Stomach smooth muscle (tissue), 2 donors: ENCODE measurements around the gene ADAMTS20.

Experiments
- H3K27ac ChIP-seq: one replicate; pipeline ENCODE4 v1.7.0; 2013; ENCODE audit warnings: mild to moderate bottlenecking, low read length, inconsistent platforms
- H3K27me3 ChIP-seq, 2 donors: one replicate each; pipeline ENCODE4 v1.7.0; 2013; ENCODE audit warnings: low read length in 2 of 2; ENCODE audit not compliant: insufficient read depth in 2 of 2, control insufficient read depth in 1 of 2
- H3K36me3 ChIP-seq, 2 donors: one replicate each; pipeline ENCODE4 v1.7.0; 2013; ENCODE audit warnings: low read length in 2 of 2; ENCODE audit not compliant: control insufficient read depth in 2 of 2, insufficient read depth in 2 of 2
- H3K4me1 ChIP-seq: one replicate; pipeline ENCODE4 v1.7.0; 2013; ENCODE audit warnings: low read length; ENCODE audit not compliant: control insufficient read depth, insufficient read depth
- H3K4me3 ChIP-seq, 2 donors: one replicate each; pipeline ENCODE4 v1.7.0; 2013; ENCODE audit warnings: low read length in 2 of 2
- H3K9ac ChIP-seq, 2 donors: one replicate each; pipeline ENCODE4 v1.7.0; 2013; ENCODE audit warnings: low read length in 2 of 2, mild to moderate bottlenecking in 1 of 2
- H3K9me3 ChIP-seq, 2 donors: one replicate each; pipeline ENCODE4 v1.7.0; 2013; ENCODE audit warnings: low read length in 2 of 2; ENCODE audit not compliant: control insufficient read depth in 2 of 2
- donor health status: healthy.
- donor health status: Pancreatic carcinoma.

The ADAMTS20 gene

GRCh38 chr12:43551971-43552559 lies at the start of gene ADAMTS20:
TSS of gene ADAMTS20 (minus strand) at chr12:43552203. CDS start at chr12:43551921, 282 bp downstream.
- H3K27ac ChIP-seq, result no peak within 1 kb of the TSS
- H3K27me3 ChIP-seq, result peaks cover 10 to 12% of the 10 kb centered on the region in 2 donors
- no peaks in the 10 kb centered on the region for H3K4me1 ChIP-seq
- H3K9me3 ChIP-seq, result peaks cover 0 to 5% of the 10 kb centered on the region in 2 donors
- H3K9ac ChIP-seq, result no peak within 1 kb of the TSS
- H3K4me3 ChIP-seq, result peak within 1 kb of the TSS in 1 of 2 donors; percentile 8
- H3K36me3 ChIP-seq, result no peaks in the 10 kb centered on the region

- Histone ChIP-seq H3K27ac (no peak overlapping the region), H3K4me3 (no peak overlapping the region), H3K27me3 (no peaks in the 10 kb centered on the region), H3K9me3 (no peaks in the 10 kb centered on the region), H3K36me3 (no peaks in the 10 kb centered on the region), H3K9ac (no peak overlapping the region), H3K4me1 (no peaks in the 10 kb centered on the region)
Observed at GRCh38 chr12:43599708-43600107, 47.7 kb upstream of the ADAMTS20 start.

GRCh38 chr12:43599066-43599465 lies 47.1 kb upstream of the ADAMTS20 start:
- no peaks in the 10 kb centered on the region for H3K9me3 ChIP-seq

GRCh38 chr12:43590307-43590706 lies 38.3 kb upstream of the ADAMTS20 start:
- Histone ChIP-seq H3K4me3 (no peak overlapping the region), H3K9me3 (no peaks in the 10 kb centered on the region), H3K4me1 (no peaks in the 10 kb centered on the region), H3K36me3 (no peaks in the 10 kb centered on the region), H3K27ac (no peak overlapping the region), H3K27me3 (no peaks in the 10 kb centered on the region), H3K9ac (no peak overlapping the region)

More at GRCh38 chr12:43599066-43599465, 47.1 kb upstream of the ADAMTS20 start:
- Histone ChIP-seq H3K36me3 (no peaks in the 10 kb centered on the region), H3K4me1 (no peaks in the 10 kb centered on the region), H3K27ac (no peak overlapping the region), H3K9ac (no peak overlapping the region), H3K4me3 (no peak overlapping the region), H3K27me3 (no peaks in the 10 kb centered on the region)

GRCh38 chr12:43586646-43587245 lies 34.7 kb upstream of the ADAMTS20 start:
- H3K4me3 ChIP-seq, result no peak overlapping the region
- H3K36me3 ChIP-seq, result no peaks in the 10 kb centered on the region
- no peaks in the 10 kb centered on the region for H3K4me1 ChIP-seq
- no peaks in the 10 kb centered on the region for H3K9me3 ChIP-seq
- no peaks in the 10 kb centered on the region for H3K27me3 ChIP-seq
- no peak overlapping the region for H3K27ac ChIP-seq
- H3K9ac ChIP-seq, result no peak overlapping the region

DNA sequence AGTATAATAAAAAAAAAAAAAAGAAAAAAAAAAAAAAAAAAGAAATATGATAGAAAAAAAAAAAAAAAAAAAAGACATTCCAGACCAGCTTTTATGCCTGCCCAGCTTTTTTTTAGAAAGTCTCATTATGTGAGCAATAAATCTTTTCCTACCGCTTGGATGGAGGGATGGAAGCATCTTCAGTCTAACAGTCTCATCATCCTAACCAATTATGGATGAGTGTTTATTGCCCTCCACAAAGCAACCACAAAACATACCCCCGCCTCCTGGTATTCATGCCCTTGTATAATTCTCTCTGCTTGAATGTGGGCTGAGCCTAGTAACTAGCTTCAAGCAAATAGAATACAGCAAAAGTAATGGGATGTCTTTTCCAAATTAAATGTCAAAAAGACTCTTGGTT lies 33.7 kb upstream of the ADAMTS20 start:
- Histone ChIP-seq H3K9me3 (no peaks in the 10 kb centered on the region), H3K4me1 (no peaks in the 10 kb centered on the region), H3K27ac (no peak overlapping the region), H3K27me3 (no peaks in the 10 kb centered on the region), H3K4me3 (no peak overlapping the region), H3K9ac (no peak overlapping the region), H3K36me3 (no peaks in the 10 kb centered on the region)

DNA sequence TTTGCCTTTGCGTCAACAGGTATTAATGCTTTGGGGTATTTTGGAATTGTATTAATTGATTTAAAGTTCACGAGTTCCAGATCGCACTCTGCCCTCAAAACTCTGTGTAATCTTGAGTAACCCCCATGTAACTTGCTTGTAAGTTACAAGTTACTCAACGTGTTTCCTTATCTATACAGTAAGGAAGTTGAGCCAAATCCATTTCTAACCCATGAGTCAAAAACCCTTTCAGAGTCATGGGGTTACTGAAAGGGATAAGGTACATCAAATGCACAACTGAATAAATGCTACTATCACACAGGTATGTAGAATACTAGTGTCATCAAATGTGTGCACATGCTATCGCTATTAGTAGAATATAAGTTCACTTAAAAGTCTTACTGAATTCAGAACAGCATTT lies 28.6 kb upstream of the ADAMTS20 start:
- Histone ChIP-seq H3K9me3 (no peaks in the 10 kb centered on the region), H3K27me3 (no peaks in the 10 kb centered on the region), H3K27ac (no peak overlapping the region), H3K4me1 (no peaks in the 10 kb centered on the region), H3K9ac (no peak overlapping the region), H3K4me3 (no peak overlapping the region), H3K36me3 (no peaks in the 10 kb centered on the region)

GRCh38 chr12:43579206-43579605 lies 27.2 kb upstream of the ADAMTS20 start:
- no peaks in the 10 kb centered on the region for H3K36me3 ChIP-seq
- no peak overlapping the region for H3K4me3 ChIP-seq
- no peaks in the 10 kb centered on the region for H3K4me1 ChIP-seq
- H3K9ac ChIP-seq, result no peak overlapping the region
- H3K27me3 ChIP-seq, result no peaks in the 10 kb centered on the region
- H3K9me3 ChIP-seq, result no peaks in the 10 kb centered on the region
- no peak overlapping the region for H3K27ac ChIP-seq

DNA sequence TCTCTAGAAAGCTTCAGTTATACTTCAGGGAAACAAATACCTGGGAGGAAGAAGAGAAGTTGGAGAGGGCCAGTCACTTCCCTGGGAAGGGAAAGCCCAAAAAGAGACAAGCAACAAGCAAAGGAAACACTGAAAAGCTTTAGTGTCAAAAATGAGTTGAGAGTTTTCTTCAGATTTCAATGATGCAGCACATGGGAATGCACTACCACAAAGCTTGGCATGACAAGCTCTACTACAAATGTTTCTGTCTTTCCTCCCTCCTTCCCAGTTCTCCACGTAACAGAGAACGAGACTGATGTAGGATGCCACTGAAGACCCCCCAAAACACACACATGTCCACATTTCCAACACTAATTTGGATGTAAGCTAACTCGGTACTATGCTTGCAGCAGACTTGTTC lies 26.8 kb upstream of the ADAMTS20 start:
- Histone ChIP-seq H3K9me3 (no peaks in the 10 kb centered on the region), H3K27me3 (no peaks in the 10 kb centered on the region), H3K36me3 (no peaks in the 10 kb centered on the region), H3K27ac (no peak overlapping the region), H3K4me1 (no peaks in the 10 kb centered on the region), H3K4me3 (no peak overlapping the region), H3K9ac (no peak overlapping the region)

GRCh38 chr12:43577381-43577780 lies 25.4 kb upstream of the ADAMTS20 start:
- no peaks in the 10 kb centered on the region for H3K4me1 ChIP-seq
- H3K27ac ChIP-seq, result no peak overlapping the region
- H3K27me3 ChIP-seq, result no peaks in the 10 kb centered on the region
- no peak overlapping the region for H3K9ac ChIP-seq
- H3K36me3 ChIP-seq, result no peaks in the 10 kb centered on the region
- H3K4me3 ChIP-seq, result no peak overlapping the region
- no peaks in the 10 kb centered on the region for H3K9me3 ChIP-seq

GRCh38 chr12:43576162-43576561 lies 24.2 kb upstream of the ADAMTS20 start:
- Histone ChIP-seq H3K27ac (no peak overlapping the region), H3K4me3 (no peak overlapping the region), H3K9me3 (no peaks in the 10 kb centered on the region), H3K9ac (no peak overlapping the region), H3K36me3 (no peaks in the 10 kb centered on the region), H3K4me1 (no peaks in the 10 kb centered on the region), H3K27me3 (no peaks in the 10 kb centered on the region)
